BE2C (cell line): ENCODE data around the gene OR5H15.
"Not testable (repeated sequence)": the region's sequence is repeated elsewhere in the genome, so short reads cannot be mapped to it uniquely, and the experiment has no call there.

Source experiments
- DNase-seq: peaks from one replicate; pipeline ENCODE4 v3.0.0-alpha.2; 2020
- H3K27me3 ChIP-seq: fragments of 250-450 bp; sonication (Bioruptor Pico); 2 replicates; pipeline ENCODE4 v1.5.1; 2020; ENCODE audit warnings: mild to moderate bottlenecking
- H3K36me3 ChIP-seq: fragments of 250-450 bp; sonication (Bioruptor Pico); 2 replicates; pipeline ENCODE4 v1.5.1; 2020; ENCODE audit warnings: mild to moderate bottlenecking
- H3K4me1 ChIP-seq: fragments of 250-450 bp; sonication (Bioruptor Pico); 2 replicates; pipeline ENCODE4 v1.5.1; 2020
- H3K4me3 ChIP-seq: 2 replicates; pipeline ENCODE4 v1.5.1; 2011; ENCODE audit warnings: low read depth, low read length
- H3K9me3 ChIP-seq: fragments of 250-450 bp; sonication (Bioruptor Pico); 2 replicates; pipeline ENCODE4 v1.5.1; 2020
- CTCF ChIP-seq: IDR thresholded peaks from 2 replicates; pipeline ENCODE4 v1.5.1; 2012; ENCODE audit warnings: mild to moderate bottlenecking, low read depth, low read length

OR5H15 gene

GRCh38 chr3:98185180-98185579, 18.7 kb downstream of the OR5H15 start:
- H3K27me3 ChIP-seq: no peaks in the 10 kb centered on the region
- no peak for DNase-seq
- TF ChIP-seq CTCF: peak; percentile 44
- no peaks in the 10 kb centered on the region for H3K36me3 ChIP-seq
- H3K9me3 ChIP-seq: no peaks in the 10 kb centered on the region
- H3K4me1 ChIP-seq: no peaks in the 10 kb centered on the region
- H3K4me3 ChIP-seq: no peak overlapping the region

- peak; percentile 55 for TF ChIP-seq CTCF
- DNase-seq: no peak
- no peaks in the 10 kb centered on the region for H3K27me3 ChIP-seq
- no peaks in the 10 kb centered on the region for H3K4me1 ChIP-seq
- no peak overlapping the region for H3K4me3 ChIP-seq
- no peaks in the 10 kb centered on the region for H3K9me3 ChIP-seq
- H3K36me3 ChIP-seq: no peaks in the 10 kb centered on the region
Observed at GRCh38 chr3:98188545-98188944, 22.0 kb downstream of the OR5H15 start.

GRCh38 chr3:98190911-98191310, 24.4 kb downstream of the OR5H15 start:
- DNase-seq, H3K36me3 ChIP-seq, H3K4me3 ChIP-seq, H3K27me3 ChIP-seq, H3K4me1 ChIP-seq, H3K9me3 ChIP-seq: not testable (repeated sequence)

GRCh38 chr3:98196293-98196692, 29.8 kb downstream of the OR5H15 start:
- not testable (repeated sequence) for DNase-seq, H3K36me3 ChIP-seq

GRCh38 chr3:98199020-98199419, 32.5 kb downstream of the OR5H15 start:
- Histone ChIP-seq H3K36me3 (no peaks in the 10 kb centered on the region), H3K4me1 (no peaks in the 10 kb centered on the region), H3K9me3 (no peaks in the 10 kb centered on the region), H3K27me3 (peaks cover 4% of the 10 kb centered on the region; the same call in 1 of the 2 replicates), H3K4me3 (no peak overlapping the region)
- TF ChIP-seq CTCF: no peak
- DNase-seq: no peak

More at GRCh38 chr3:98196293-98196692, 29.8 kb downstream of the OR5H15 start:
- not testable (repeated sequence) for H3K4me1 ChIP-seq, H3K4me3 ChIP-seq, H3K9me3 ChIP-seq, H3K27me3 ChIP-seq

DNA sequence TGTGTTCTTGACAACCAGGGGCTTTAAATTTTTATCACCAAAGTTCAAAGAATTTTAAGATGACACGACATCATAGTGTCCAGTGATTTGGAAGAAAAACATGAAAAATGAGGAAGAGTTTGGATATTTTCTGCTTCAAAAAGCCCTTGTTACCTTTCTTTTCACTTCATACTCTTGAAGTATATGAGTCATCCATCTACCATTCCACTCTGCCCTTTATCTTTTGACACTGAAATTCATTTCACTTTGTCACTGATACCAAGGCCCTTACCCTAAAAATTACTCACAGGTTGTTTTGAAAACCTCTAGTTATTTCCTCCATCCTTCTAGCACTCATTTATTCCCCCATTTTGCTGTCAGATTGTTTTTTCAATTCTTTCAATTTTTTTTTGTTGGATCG, 42.7 kb downstream of the OR5H15 start:
- no peak for DNase-seq
- no peaks in the 10 kb centered on the region; the same call in 1 of the 2 replicates for H3K27me3 ChIP-seq

GRCh38 chr3:98213276-98213675, 46.8 kb downstream of the OR5H15 start:
- Histone ChIP-seq H3K4me3 (no peak overlapping the region), H3K4me1 (no peaks in the 10 kb centered on the region), H3K9me3 (no peaks in the 10 kb centered on the region), H3K36me3 (no peaks in the 10 kb centered on the region), H3K27me3 (no peaks in the 10 kb centered on the region; the same call in 1 of the 2 replicates)
- no peak for TF ChIP-seq CTCF
- DNase-seq: no peak

More for the DNA sequence above, 42.7 kb downstream of the OR5H15 start:
- Histone ChIP-seq H3K9me3 (no peaks in the 10 kb centered on the region), H3K4me1 (no peaks in the 10 kb centered on the region), H3K36me3 (no peaks in the 10 kb centered on the region), H3K4me3 (no peak overlapping the region)
- TF ChIP-seq CTCF: no peak
